ENCODE results near the gene CAST.

CAST gene

GRCh38 chr5:96627792-96628398, 34.3 kb upstream of the CAST start:
- no peak overlapping the region for H3K4me3 ChIP-seq (ENCODE audit: low read length in 2 of 2)
- no peaks in the 10 kb centered on the region for H3K27me3 ChIP-seq (ENCODE audit: control insufficient read depth in 1 of 2, insufficient read depth in 2 of 2, low read length in 2 of 2)
- H3K9ac ChIP-seq (ENCODE audit: low read length in 2 of 2): no peak overlapping the region
- no peaks in the 10 kb centered on the region for H3K9me3 ChIP-seq (ENCODE audit: control insufficient read depth in 2 of 2, low read length in 2 of 2)
- no peaks in the 10 kb centered on the region for H3K4me1 ChIP-seq (ENCODE audit: control insufficient read depth, insufficient read depth, low read length)
- no peaks in the 10 kb centered on the region for H3K36me3 ChIP-seq (ENCODE audit: control insufficient read depth in 2 of 2, insufficient read depth in 2 of 2, low read length in 2 of 2)
- H3K27ac ChIP-seq (ENCODE audit: low read length): no peak overlapping the region

DNA sequence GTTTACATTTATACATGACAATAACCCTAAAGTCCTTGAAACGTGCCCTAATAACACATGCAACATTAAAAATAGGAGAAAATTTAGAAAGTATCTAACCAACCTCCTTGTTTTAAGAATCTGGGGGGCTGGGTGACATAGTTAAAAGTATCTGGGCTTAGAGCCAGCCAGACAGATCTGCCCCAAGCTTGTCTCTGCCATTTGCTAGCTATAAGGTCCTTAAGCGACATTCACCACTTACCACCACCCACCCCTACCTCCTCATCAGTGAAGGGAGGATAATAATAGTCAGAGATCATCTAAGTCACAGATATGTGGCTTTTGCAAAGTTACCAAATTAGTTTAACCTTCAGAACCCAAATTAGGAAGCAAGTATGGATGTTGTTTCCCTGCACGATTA, 33.8 kb upstream of the CAST start:
- Histone ChIP-seq H3K27ac (ENCODE audit: low read length) (no peak overlapping the region), H3K9ac (ENCODE audit: low read length in 2 of 2) (no peak overlapping the region), H3K4me3 (ENCODE audit: low read length in 2 of 2) (no peak overlapping the region), H3K4me1 (ENCODE audit: control insufficient read depth, insufficient read depth, low read length) (no peaks in the 10 kb centered on the region), H3K27me3 (ENCODE audit: control insufficient read depth in 1 of 2, insufficient read depth in 2 of 2, low read length in 2 of 2) (no peaks in the 10 kb centered on the region), H3K9me3 (ENCODE audit: control insufficient read depth in 2 of 2, low read length in 2 of 2) (no peaks in the 10 kb centered on the region), H3K36me3 (ENCODE audit: control insufficient read depth in 2 of 2, insufficient read depth in 2 of 2, low read length in 2 of 2) (no peaks in the 10 kb centered on the region)

DNA sequence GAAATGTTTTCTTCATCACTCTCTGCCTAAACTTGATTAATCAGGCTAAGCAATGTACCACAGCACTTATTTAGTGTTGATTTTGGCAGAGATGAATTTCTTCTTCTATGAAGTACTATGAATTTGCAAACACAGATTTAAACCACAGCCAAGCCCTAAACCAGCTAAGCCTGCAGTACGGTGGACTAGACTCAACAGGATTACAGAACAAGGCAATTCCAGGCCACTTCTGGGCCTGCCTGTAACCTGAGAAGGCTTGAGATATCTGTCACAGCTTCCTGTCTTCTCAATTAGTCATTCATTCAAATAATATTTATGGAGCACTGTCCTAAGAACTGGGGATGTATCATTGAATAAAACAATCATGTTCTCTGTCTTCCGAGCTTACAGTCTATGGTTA, 32.4 kb upstream of the CAST start:
- Histone ChIP-seq H3K27ac (ENCODE audit: low read length) (no peak overlapping the region), H3K36me3 (ENCODE audit: control insufficient read depth in 2 of 2, insufficient read depth in 2 of 2, low read length in 2 of 2) (no peaks in the 10 kb centered on the region), H3K9me3 (ENCODE audit: control insufficient read depth in 2 of 2, low read length in 2 of 2) (no peaks in the 10 kb centered on the region), H3K27me3 (ENCODE audit: control insufficient read depth in 1 of 2, insufficient read depth in 2 of 2, low read length in 2 of 2) (no peaks in the 10 kb centered on the region), H3K4me3 (ENCODE audit: low read length in 2 of 2) (no peak overlapping the region), H3K4me1 (ENCODE audit: control insufficient read depth, insufficient read depth, low read length) (no peaks in the 10 kb centered on the region), H3K9ac (ENCODE audit: low read length in 2 of 2) (no peak overlapping the region)

- no peak overlapping the region for H3K4me3 ChIP-seq (ENCODE audit: low read length in 2 of 2)
- H3K27ac ChIP-seq (ENCODE audit: low read length): no peak overlapping the region
- no peak overlapping the region for H3K9ac ChIP-seq (ENCODE audit: low read length in 2 of 2)
- H3K36me3 ChIP-seq (ENCODE audit: control insufficient read depth in 2 of 2, insufficient read depth in 2 of 2, low read length in 2 of 2): no peaks in the 10 kb centered on the region
- H3K9me3 ChIP-seq (ENCODE audit: control insufficient read depth in 2 of 2, low read length in 2 of 2): no peaks in the 10 kb centered on the region
- no peaks in the 10 kb centered on the region for H3K4me1 ChIP-seq (ENCODE audit: control insufficient read depth, insufficient read depth, low read length)
- no peaks in the 10 kb centered on the region for H3K27me3 ChIP-seq (ENCODE audit: control insufficient read depth in 1 of 2, insufficient read depth in 2 of 2, low read length in 2 of 2)
These were observed 28.4 kb upstream of the CAST start for GRCh38 chr5:96633820-96634219.

DNA sequence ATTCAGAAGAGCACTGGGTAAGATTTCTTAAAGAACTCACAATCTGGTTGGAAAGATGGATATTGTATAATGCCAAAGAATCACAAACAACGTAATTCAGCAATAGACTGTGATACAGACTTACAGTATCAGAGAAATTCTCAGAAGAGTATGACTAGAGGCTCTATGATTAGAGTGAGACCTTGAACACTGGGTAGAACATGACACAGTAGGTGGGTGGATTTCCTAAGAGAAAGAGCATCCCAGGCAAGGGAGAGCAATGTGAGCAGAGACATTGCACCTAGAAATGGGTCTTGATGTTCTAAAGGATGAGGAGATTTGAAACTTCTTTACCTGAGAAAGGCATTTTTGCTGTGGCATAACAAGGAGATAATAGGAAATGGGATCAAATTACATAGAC, 27.3 kb upstream of the CAST start:
- Histone ChIP-seq H3K27ac (ENCODE audit: low read length) (no peak overlapping the region), H3K27me3 (ENCODE audit: control insufficient read depth in 1 of 2, insufficient read depth in 2 of 2, low read length in 2 of 2) (no peaks in the 10 kb centered on the region), H3K4me3 (ENCODE audit: low read length in 2 of 2) (no peak overlapping the region), H3K9me3 (ENCODE audit: control insufficient read depth in 2 of 2, low read length in 2 of 2) (no peaks in the 10 kb centered on the region), H3K9ac (ENCODE audit: low read length in 2 of 2) (no peak overlapping the region), H3K4me1 (ENCODE audit: control insufficient read depth, insufficient read depth, low read length) (no peaks in the 10 kb centered on the region), H3K36me3 (ENCODE audit: control insufficient read depth in 2 of 2, insufficient read depth in 2 of 2, low read length in 2 of 2) (no peaks in the 10 kb centered on the region)

DNA sequence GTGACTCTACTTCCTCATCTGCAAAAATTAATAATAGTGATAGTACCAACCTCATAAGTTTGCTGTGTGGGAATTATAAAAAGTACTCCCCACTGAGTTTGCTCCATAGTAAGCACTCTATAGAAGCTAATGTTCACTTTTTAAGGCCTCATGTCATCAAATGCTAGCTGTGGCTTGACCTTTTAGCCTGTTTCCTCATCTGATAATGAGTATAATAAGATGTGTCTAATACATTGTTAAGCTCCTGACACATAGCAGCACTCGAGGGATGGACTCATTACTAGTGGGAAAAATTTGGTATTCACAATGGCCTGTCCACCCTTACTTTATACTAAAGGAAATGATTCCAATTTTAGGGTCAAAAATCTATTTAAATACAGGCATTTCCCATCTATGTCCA, 26.1 kb upstream of the CAST start:
- Histone ChIP-seq H3K4me1 (ENCODE audit: control insufficient read depth, insufficient read depth, low read length) (no peaks in the 10 kb centered on the region), H3K9ac (ENCODE audit: low read length in 2 of 2) (no peak overlapping the region), H3K4me3 (ENCODE audit: low read length in 2 of 2) (no peak overlapping the region), H3K27ac (ENCODE audit: low read length) (no peak overlapping the region), H3K27me3 (ENCODE audit: control insufficient read depth in 1 of 2, insufficient read depth in 2 of 2, low read length in 2 of 2) (no peaks in the 10 kb centered on the region), H3K36me3 (ENCODE audit: control insufficient read depth in 2 of 2, insufficient read depth in 2 of 2, low read length in 2 of 2) (no peaks in the 10 kb centered on the region), H3K9me3 (ENCODE audit: control insufficient read depth in 2 of 2, low read length in 2 of 2) (no peaks in the 10 kb centered on the region)

DNA sequence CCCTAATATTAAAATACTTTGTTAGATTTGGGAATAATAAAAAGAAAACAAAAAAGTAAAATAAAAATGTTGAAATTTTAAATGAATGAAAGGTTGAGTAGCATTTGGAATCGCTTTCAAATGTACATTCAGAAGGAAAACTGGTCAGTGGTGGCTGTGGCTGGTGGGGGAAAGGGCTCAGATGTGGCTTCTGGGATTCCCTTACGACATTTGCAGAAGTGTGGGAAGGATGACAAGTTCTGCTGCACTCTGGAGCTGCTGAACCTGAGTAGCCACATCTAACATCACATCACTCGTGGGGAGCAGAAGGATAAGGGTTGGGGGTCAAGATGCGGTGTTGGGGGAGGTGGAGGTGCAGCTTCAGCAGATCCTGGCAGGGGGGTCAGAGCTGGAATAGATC, 25.6 kb upstream of the CAST start:
- no peak overlapping the region for H3K9ac ChIP-seq (ENCODE audit: low read length in 2 of 2)
- no peaks in the 10 kb centered on the region for H3K27me3 ChIP-seq (ENCODE audit: control insufficient read depth in 1 of 2, insufficient read depth in 2 of 2, low read length in 2 of 2)

GRCh38 chr5:96637196-96637595, 25.0 kb upstream of the CAST start:
- Histone ChIP-seq H3K9me3 (ENCODE audit: control insufficient read depth in 2 of 2, low read length in 2 of 2) (no peaks in the 10 kb centered on the region), H3K27ac (ENCODE audit: low read length) (no peak overlapping the region), H3K36me3 (ENCODE audit: control insufficient read depth in 2 of 2, insufficient read depth in 2 of 2, low read length in 2 of 2) (no peaks in the 10 kb centered on the region), H3K27me3 (ENCODE audit: control insufficient read depth in 1 of 2, insufficient read depth in 2 of 2, low read length in 2 of 2) (no peaks in the 10 kb centered on the region), H3K9ac (ENCODE audit: low read length in 2 of 2) (no peak overlapping the region), H3K4me1 (ENCODE audit: control insufficient read depth, insufficient read depth, low read length) (peaks cover 2% of the 10 kb centered on the region), H3K4me3 (ENCODE audit: low read length in 2 of 2) (no peak overlapping the region)

More for the DNA sequence above, 25.6 kb upstream of the CAST start:
- Histone ChIP-seq H3K4me3 (ENCODE audit: low read length in 2 of 2) (no peak overlapping the region), H3K27ac (ENCODE audit: low read length) (no peak overlapping the region), H3K9me3 (ENCODE audit: control insufficient read depth in 2 of 2, low read length in 2 of 2) (no peaks in the 10 kb centered on the region), H3K36me3 (ENCODE audit: control insufficient read depth in 2 of 2, insufficient read depth in 2 of 2, low read length in 2 of 2) (no peaks in the 10 kb centered on the region), H3K4me1 (ENCODE audit: control insufficient read depth, insufficient read depth, low read length) (peaks cover 2% of the 10 kb centered on the region)

DNA sequence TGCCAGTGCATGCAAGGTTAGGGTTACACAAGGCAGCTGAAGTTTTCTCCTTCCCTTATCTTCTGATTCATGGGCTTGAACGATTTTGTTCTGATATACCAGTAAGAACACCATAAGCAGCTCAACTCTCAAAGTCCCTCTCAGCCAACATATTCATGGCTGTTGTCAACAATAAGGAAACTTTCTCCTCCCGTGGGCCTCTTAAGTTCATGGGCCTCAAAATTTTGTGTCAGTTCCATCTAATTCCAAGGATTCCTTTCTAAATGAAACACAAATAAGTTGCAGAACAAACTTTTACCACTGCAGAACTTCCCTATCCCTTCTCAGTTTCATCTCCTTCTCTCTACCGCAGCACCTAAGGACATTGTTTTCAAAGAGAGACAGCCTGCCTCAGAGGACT, 23.6 kb upstream of the CAST start:
- Histone ChIP-seq H3K4me1 (ENCODE audit: control insufficient read depth, insufficient read depth, low read length) (peaks cover 2% of the 10 kb centered on the region), H3K27ac (ENCODE audit: low read length) (no peak overlapping the region), H3K27me3 (ENCODE audit: control insufficient read depth in 1 of 2, insufficient read depth in 2 of 2, low read length in 2 of 2) (no peaks in the 10 kb centered on the region), H3K36me3 (ENCODE audit: control insufficient read depth in 2 of 2, insufficient read depth in 2 of 2, low read length in 2 of 2) (no peaks in the 10 kb centered on the region), H3K4me3 (ENCODE audit: low read length in 2 of 2) (no peak overlapping the region), H3K9ac (ENCODE audit: low read length in 2 of 2) (no peak overlapping the region), H3K9me3 (ENCODE audit: control insufficient read depth in 2 of 2, low read length in 2 of 2) (no peaks in the 10 kb centered on the region)

DNA sequence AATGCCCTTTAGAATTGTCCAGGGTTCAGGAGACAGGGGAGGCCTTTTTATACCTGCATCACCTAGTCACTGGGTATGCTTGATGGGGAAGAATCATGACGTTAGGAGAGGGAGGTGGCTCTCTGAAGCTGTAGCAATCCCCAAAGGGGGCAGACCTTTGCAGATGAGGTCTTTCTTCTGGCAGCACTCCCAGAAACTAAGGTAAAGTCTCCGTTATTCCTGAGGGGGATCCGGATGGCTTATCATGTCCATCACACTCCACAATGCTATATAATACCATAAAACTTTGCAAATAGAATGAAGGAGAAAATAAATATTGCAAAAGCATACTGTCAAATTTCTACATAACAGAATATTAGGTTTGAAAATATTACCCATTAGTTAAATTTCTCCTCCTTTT, 21.5 kb upstream of the CAST start:
- no peaks in the 10 kb centered on the region for H3K27me3 ChIP-seq (ENCODE audit: control insufficient read depth in 1 of 2, insufficient read depth in 2 of 2, low read length in 2 of 2)
- H3K27ac ChIP-seq (ENCODE audit: low read length): no peak overlapping the region
- peaks cover 2% of the 10 kb centered on the region for H3K4me1 ChIP-seq (ENCODE audit: control insufficient read depth, insufficient read depth, low read length)
- no peaks in the 10 kb centered on the region for H3K9me3 ChIP-seq (ENCODE audit: control insufficient read depth in 2 of 2, low read length in 2 of 2)
- H3K4me3 ChIP-seq (ENCODE audit: low read length in 2 of 2): no peak overlapping the region
- H3K36me3 ChIP-seq (ENCODE audit: control insufficient read depth in 2 of 2, insufficient read depth in 2 of 2, low read length in 2 of 2): no peaks in the 10 kb centered on the region
- no peak overlapping the region for H3K9ac ChIP-seq (ENCODE audit: low read length in 2 of 2)

DNA sequence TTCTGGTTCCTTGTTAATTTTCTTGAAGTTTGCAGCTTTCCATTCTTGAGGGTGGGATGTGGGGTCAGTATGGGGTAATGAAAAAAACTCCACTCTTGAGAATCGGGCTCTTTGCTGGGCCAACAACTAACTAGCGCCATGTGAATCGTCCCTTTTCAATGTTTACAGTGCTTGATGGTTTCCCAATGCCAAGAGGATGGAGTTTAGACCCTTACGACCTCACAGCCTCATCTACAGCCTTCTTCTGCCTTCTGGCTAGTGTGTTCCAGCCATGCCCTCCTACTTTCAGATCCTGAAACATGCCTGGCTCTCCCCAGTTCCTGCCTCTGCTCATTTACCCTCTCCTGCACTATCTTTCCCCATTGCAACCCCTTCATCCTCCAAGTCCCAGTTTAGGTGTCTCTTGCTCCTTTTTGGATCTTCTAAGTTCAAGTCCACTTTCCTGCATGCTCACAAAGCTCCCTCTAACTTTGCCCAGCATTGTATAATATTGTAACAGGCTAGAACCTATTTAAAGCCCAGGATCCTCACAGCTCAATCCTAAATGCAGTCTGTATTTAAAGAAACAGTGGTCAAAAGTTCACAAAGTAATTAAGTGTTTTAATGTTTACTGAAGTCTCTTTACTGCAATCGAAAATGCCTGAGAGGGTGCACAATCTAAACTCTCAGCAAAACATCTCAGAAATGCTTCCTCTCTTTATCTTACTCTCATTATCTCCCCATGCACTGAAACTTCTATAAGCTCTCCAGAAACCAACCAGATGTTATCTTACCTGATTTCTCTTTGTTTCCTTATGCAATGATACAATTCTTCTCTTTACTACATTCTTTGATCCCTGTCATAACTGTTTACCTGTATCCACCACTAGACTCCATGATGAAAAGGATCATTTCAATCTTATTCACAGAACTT, 20.6 kb upstream of the CAST start:
- Histone ChIP-seq H3K4me1 (ENCODE audit: control insufficient read depth, insufficient read depth, low read length) (peaks cover 2% of the 10 kb centered on the region), H3K27ac (ENCODE audit: low read length) (no peak overlapping the region), H3K4me3 (ENCODE audit: low read length in 2 of 2) (no peak overlapping the region), H3K9me3 (ENCODE audit: control insufficient read depth in 2 of 2, low read length in 2 of 2) (no peaks in the 10 kb centered on the region), H3K27me3 (ENCODE audit: control insufficient read depth in 1 of 2, insufficient read depth in 2 of 2, low read length in 2 of 2) (no peaks in the 10 kb centered on the region), H3K9ac (ENCODE audit: low read length in 2 of 2) (no peak overlapping the region), H3K36me3 (ENCODE audit: control insufficient read depth in 2 of 2, insufficient read depth in 2 of 2, low read length in 2 of 2) (no peaks in the 10 kb centered on the region)

Measured in stomach smooth muscle (tissue), 2 donors.